Pancreas (tissue), 10 donors: ENCODE measurements around the gene CDKAL1. TPM values are rescaled to one million over a fixed set of nuclear protein-coding genes. Genes with fewer than 3 reads are reported as not detected.

ENCODE experiments used
- ATAC-seq, 4 donors: fragments of 200-7000 bp; cut with Tn5 transposase; one replicate each; pipeline versions ENCODE4 v1.8.0 to v1.9.1; 2020; ENCODE audit warnings: mild to moderate bottlenecking in 4 of 4, moderate library complexity in 4 of 4
- DNase-seq, 6 donors: peaks; one replicate each; pipeline ENCODE4 v3.0.0-alpha.2; 2020
- FAIRE-seq: peaks from 2 replicates; lab custom pipeline; 2012; peaks lifted over from hg19 to GRCh38; lab: Jason Lieb, UNC
- H3K27ac ChIP-seq, 4 donors: fragments of 200-600 bp; sonication (generic); 1 replicate in 3 of 4; 2 replicates in 1 of 4; pipeline versions ENCODE4 v1.5.0 to v1.8.0; 2020
- H3K27me3 ChIP-seq, 4 donors: fragments of 200-600 bp; one replicate each; pipeline ENCODE4 v1.8.0; 2021
- H3K36me3 ChIP-seq, 3 donors: fragments of 200-600 bp; sonication (generic) in 1 of 3; one replicate each; pipeline versions ENCODE4 v1.5.0 to v1.8.0; 2020 to 2021
- H3K4me1 ChIP-seq, 3 donors: fragments of 200-600 bp; one replicate each; pipeline ENCODE4 v1.8.0; 2021
- H3K4me3 ChIP-seq, 4 donors: fragments of 200-600 bp; sonication (generic) in 2 of 4; one replicate each; pipeline versions ENCODE4 v1.5.0 to v1.8.0; 2020 to 2021
- H3K9me3 ChIP-seq, 4 donors: fragments of 200-600 bp; one replicate each; pipeline ENCODE4 v1.8.0; 2021
- CTCF ChIP-seq, 4 donors: fragments of 200-600 bp; sonication (generic) in 3 of 4; IDR thresholded peaks; one replicate each; pipeline versions ENCODE4 v1.5.0 to v1.8.0; 2021; ENCODE audit warnings: antibody characterized with exemption in 4 of 4
- WGBS, 2 donors: extraction: QIAGEN DNeasy Blood & Tissue Kit; methylation state at CpG; one replicate each; pipeline ENCODE4 v1.1.7; 2013; 5-methylcytosine and 5-hydroxymethylcytosine counted together
- intact Hi-C, 3 donors: fragments of 100-400 bp; cut with DNase I; formaldehyde crosslinking; loops; one replicate each; pipeline versions ENCODE4 v1.11.1 to v1.14.2; 2022
- polyA plus RNA-seq, 2 donors: library from polyadenylated mRNA; stranded (reverse); fragments of 200-250 nt; gene quantifications; one replicate each; pipeline ENCODE4 v1.2.3, GENCODE V29; 2013
- total RNA-seq, 6 donors: library from RNA; stranded (reverse); fragmentation: NEBNext Ultra II Directional in 4 of 6; extraction: Animal tissue kit (Norgen Biotek cat#: 25700) in 4 of 6; gene quantifications; one replicate each; pipeline versions ENCODE4 v1.2.1 to v1.2.4, GENCODE V29; 2021 to 2023
- donor health status: healthy with polysubstance abuse.
- donor health status: DM: no; HTN: no; CAD: no; lungs with moderate emphysema.
- donor health status: DM: no; HTN: no; CAD: no.
- donor health status: control.
- donor health status: control.
- donor health status: Bipolar disorder and iron deficiency.
- donor health status: DM: yes; HTN: yes; CAD: no.
- donor health status: DM: no; HTN: no; CAD: no.
- donor health status: DM: no; HTN: no; CAD: no.
- donor health status: DM: yes; HTN: yes; CAD: no.

CDKAL1 gene
- total and polyA plus RNA-seq, 8 donors: 3.3 to 11.7 (median 8.2) TPM

GRCh38 chr6:20623761-20624160, 89.5 kb downstream of the CDKAL1 start:
- FAIRE-seq: no peak
- H3K4me3 ChIP-seq: no peak overlapping the region

GRCh38 chr6:20626165-20626564, 91.9 kb downstream of the CDKAL1 start:
- TF ChIP-seq CTCF (IDR thresholded peaks at IDR 0.05): no peak
- Histone ChIP-seq H3K4me1 (peaks cover 0 to 4% (median 0%) of the 10 kb centered on the region in 3 donors), H3K27me3 (no peaks in the 10 kb centered on the region), H3K9me3 (no peaks in the 10 kb centered on the region), H3K36me3 (no peaks in the 10 kb centered on the region), H3K27ac (no peak overlapping the region), H3K4me3 (no peak overlapping the region)
- no peak for ATAC-seq
- DNase-seq: no peak
- no peak for FAIRE-seq
- intact Hi-C loops: no loop called here

More at GRCh38 chr6:20623761-20624160, 89.5 kb downstream of the CDKAL1 start:
- no peak for DNase-seq
- Histone ChIP-seq H3K27me3 (no peaks in the 10 kb centered on the region), H3K27ac (no peak overlapping the region), H3K36me3 (no peaks in the 10 kb centered on the region), H3K9me3 (no peaks in the 10 kb centered on the region), H3K4me1 (no peaks in the 10 kb centered on the region)
- intact Hi-C loops: no loop called here
- ATAC-seq: no peak
- no peak for TF ChIP-seq CTCF (IDR thresholded peaks at IDR 0.05)

GRCh38 chr6:20629509-20629908, 95.3 kb downstream of the CDKAL1 start:
- ATAC-seq (no peak), DNase-seq (no peak), FAIRE-seq (no peak)
- Histone ChIP-seq H3K4me3 (no peak overlapping the region), H3K36me3 (no peaks in the 10 kb centered on the region), H3K4me1 (peaks cover 0 to 8% (median 0%) of the 10 kb centered on the region in 3 donors), H3K9me3 (no peaks in the 10 kb centered on the region), H3K27me3 (no peaks in the 10 kb centered on the region), H3K27ac (no peak overlapping the region)
- 93 to 98% methylated on average over 1 of the region's 1 CpG for WGBS, 2 donors
- intact Hi-C loops: no loop called here
- no peak for TF ChIP-seq CTCF (IDR thresholded peaks at IDR 0.05)

DNA sequence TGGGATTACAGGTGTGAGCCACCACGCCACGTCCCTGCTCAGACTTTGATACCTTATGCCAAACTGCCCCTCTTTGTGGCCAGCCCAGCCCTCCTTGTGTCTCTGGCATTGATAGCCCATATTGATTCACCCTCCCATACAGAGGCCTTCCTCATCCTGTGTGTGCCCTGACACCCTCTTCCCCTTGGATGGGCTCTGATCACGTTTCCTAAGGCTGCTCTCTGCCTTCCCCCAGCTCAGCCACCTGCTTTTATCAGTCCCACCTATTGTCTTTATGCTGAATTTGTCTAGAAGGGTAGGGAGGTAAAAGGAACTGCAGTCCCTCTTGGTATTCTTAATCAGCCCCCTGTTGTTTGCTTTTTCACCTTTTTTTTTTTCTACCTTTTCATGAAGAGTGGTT, 95.9 kb downstream of the CDKAL1 start:
- no peak for TF ChIP-seq CTCF (IDR thresholded peaks at IDR 0.05)
- H3K4me1 ChIP-seq: peaks cover 0 to 8% (median 0%) of the 10 kb centered on the region in 3 donors
- H3K27ac ChIP-seq: no peak overlapping the region
- no peak overlapping the region for H3K4me3 ChIP-seq
- WGBS, 2 donors: 65 to 97% methylated on average over 3 of the region's 3 CpGs
- ATAC-seq: no peak
- intact Hi-C loops: no loop called here
- no peak for FAIRE-seq
- no peaks in the 10 kb centered on the region for H3K36me3 ChIP-seq
- no peaks in the 10 kb centered on the region for H3K27me3 ChIP-seq
- no peak for DNase-seq
- no peaks in the 10 kb centered on the region for H3K9me3 ChIP-seq

DNA sequence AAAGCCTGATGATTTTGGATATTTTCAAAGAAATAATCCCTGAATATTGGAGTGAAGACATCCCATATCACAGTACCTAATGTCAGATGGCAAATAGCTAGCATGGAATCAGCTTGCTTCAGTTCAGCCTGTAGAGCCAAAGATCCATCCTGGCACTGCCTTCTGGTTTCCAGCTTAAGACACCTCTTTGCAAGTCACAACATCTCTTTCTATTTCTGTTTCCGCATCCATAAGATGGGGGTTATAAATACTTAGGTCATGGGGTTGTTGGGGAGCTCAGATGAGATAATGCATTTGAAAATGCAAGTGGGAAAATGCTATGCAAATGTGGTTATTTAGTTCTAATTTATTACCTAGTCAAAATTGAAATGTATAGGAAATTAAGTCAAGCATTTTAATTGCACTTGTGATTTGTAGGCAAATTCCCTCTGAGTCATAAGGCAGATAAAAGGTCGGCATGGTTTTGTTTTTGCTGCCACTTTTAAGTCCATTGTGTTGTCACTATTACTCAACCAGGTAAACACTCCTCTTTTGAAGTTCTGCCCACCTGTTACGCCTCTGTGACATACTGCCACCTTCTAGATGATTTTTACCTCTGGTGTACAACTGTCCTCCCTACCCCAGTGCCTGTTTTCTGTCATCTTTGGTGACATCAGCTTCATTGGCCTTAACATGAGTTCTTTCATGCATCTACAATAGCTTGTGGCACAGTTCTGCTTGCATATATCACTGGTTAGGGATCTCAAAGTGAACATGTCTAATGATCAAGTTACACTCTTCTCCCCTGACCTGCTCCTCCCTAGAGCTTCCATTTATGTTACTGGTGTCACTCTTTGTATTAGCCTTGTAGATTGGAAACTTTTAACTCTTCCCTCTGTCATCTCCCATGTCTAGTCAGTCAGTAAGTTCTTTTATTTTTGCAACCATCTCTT, 96.6 kb downstream of the CDKAL1 start:
- Histone ChIP-seq H3K9me3 (no peaks in the 10 kb centered on the region), H3K4me3 (no peak overlapping the region), H3K4me1 (peaks cover 0 to 8% (median 0%) of the 10 kb centered on the region in 3 donors), H3K36me3 (no peaks in the 10 kb centered on the region), H3K27me3 (no peaks in the 10 kb centered on the region), H3K27ac (no peak overlapping the region)
- no peak for TF ChIP-seq CTCF (IDR thresholded peaks at IDR 0.05)
- WGBS, 2 donors: 52 to 60% methylated on average over 3 of the region's 3 CpGs
- DNase-seq: no peak
- peak in 3 of 4 donors; percentile 62 to 82 (median 79) for ATAC-seq
- intact Hi-C loops: no loop called here
- FAIRE-seq: no peak
